ENCODE results near the gene HSF4. TPM values are rescaled to one million over a fixed set of nuclear protein-coding genes. Genes with fewer than 3 reads are reported as not detected.

HSF4 gene
- total RNA-seq, 1 donor from 2014 or later, result 19.0 TPM

- no peaks in the 10 kb centered on the region for H3K36me3 Mint-ChIP-seq (ENCODE audit: low read depth)
- peaks cover 33% of the 10 kb centered on the region for H3K4me1 Mint-ChIP-seq (ENCODE audit: low read depth)
- peaks cover 13% of the 10 kb centered on the region for H3K27me3 Mint-ChIP-seq (ENCODE audit: low read depth)
- H3K9me3 Mint-ChIP-seq (ENCODE audit: low read depth), result no peaks in the 10 kb centered on the region
- DNase-seq (ENCODE audit: low spot score), result no peak
- no peak overlapping the region for H3K27ac Mint-ChIP-seq (ENCODE audit: unreplicated experiment)
- no peak for TF ChIP-seq CTCF (IDR thresholded peaks at IDR 0.05)
- H3K4me3 Mint-ChIP-seq (ENCODE audit: unreplicated experiment), result peak overlapping the region; percentile 46
Observed at GRCh38 chr16:67163164-67163998, 1.2 kb upstream of the HSF4 start.

GRCh38 chr16:67163999-67164558 lies 466 bp upstream of the HSF4 start:
- no peaks in the 10 kb centered on the region for H3K36me3 Mint-ChIP-seq (ENCODE audit: low read depth)
- peak overlapping the region; percentile 46 for H3K4me3 Mint-ChIP-seq (ENCODE audit: unreplicated experiment)
- peaks cover 13% of the 10 kb centered on the region for H3K27me3 Mint-ChIP-seq (ENCODE audit: low read depth)
- no peak for TF ChIP-seq CTCF (IDR thresholded peaks at IDR 0.05)
- H3K27ac Mint-ChIP-seq (ENCODE audit: unreplicated experiment), result no peak overlapping the region
- peaks cover 28% of the 10 kb centered on the region for H3K4me1 Mint-ChIP-seq (ENCODE audit: low read depth)
- H3K9me3 Mint-ChIP-seq (ENCODE audit: low read depth), result no peaks in the 10 kb centered on the region
- DNase-seq (ENCODE audit: low spot score), result no peak

DNA sequence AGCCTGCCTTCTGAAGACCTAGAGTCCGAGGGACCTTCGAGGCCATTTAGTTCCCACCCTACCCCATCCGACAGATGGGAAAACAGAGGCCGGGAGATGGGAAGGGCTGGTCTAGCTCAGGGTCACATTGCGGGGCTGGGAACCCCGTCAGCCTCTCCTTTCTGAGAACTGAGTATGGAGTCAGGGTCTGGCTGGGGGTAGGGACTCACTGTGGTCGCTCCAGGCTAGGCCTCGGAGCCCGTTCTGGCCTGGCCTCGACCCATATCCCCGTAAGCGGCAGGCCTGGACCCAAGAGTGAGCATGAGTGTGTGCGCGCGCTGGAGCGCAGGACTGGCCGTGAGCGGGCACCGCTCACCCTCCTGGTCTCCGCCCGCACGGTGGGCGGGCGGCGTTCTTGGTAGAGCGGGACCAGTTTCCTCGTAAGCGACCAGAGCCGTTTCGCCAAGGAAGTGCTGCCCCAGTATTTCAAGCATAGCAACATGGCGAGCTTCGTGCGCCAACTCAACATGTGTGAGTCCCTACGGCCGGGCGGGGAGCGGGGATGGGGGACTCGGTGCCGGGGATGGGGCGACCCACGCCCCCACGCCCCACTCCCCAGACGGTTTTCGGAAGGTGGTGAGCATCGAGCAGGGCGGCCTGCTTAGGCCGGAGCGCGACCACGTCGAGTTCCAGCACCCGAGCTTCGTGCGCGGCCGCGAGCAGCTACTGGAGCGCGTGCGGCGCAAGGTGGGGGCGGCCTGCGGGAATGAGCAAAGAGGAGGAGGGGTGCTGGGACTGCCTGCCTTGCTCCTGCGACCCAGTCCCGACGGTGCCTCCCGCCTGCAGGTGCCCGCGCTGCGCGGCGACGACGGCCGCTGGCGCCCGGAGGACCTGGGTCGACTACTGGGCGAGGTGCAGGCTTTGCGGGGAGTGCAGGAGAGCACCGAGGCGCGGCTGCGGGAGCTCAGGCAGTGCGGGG lies 855 bp downstream of the HSF4 start:
- DNase-seq (ENCODE audit: low spot score), result no peak
- peaks cover 13% of the 10 kb centered on the region for H3K27me3 Mint-ChIP-seq (ENCODE audit: low read depth)
- H3K9me3 Mint-ChIP-seq (ENCODE audit: low read depth), result no peaks in the 10 kb centered on the region
- peak overlapping the region; percentile 35 for H3K4me3 Mint-ChIP-seq (ENCODE audit: unreplicated experiment)
- no peaks in the 10 kb centered on the region for H3K36me3 Mint-ChIP-seq (ENCODE audit: low read depth)
- no peak overlapping the region for H3K27ac Mint-ChIP-seq (ENCODE audit: unreplicated experiment)
- TF ChIP-seq CTCF (IDR thresholded peaks at IDR 0.05), result no peak
- peaks cover 34% of the 10 kb centered on the region for H3K4me1 Mint-ChIP-seq (ENCODE audit: low read depth)

GRCh38 chr16:67166110-67166547 lies 1.6 kb downstream of the HSF4 start:
- no peak for TF ChIP-seq CTCF (IDR thresholded peaks at IDR 0.05)
- peaks cover 11% of the 10 kb centered on the region for H3K27me3 Mint-ChIP-seq (ENCODE audit: low read depth)
- H3K4me3 Mint-ChIP-seq (ENCODE audit: unreplicated experiment), result no peak overlapping the region
- H3K27ac Mint-ChIP-seq (ENCODE audit: unreplicated experiment), result no peak overlapping the region
- H3K4me1 Mint-ChIP-seq (ENCODE audit: low read depth), result peaks cover 34% of the 10 kb centered on the region
- no peaks in the 10 kb centered on the region for H3K36me3 Mint-ChIP-seq (ENCODE audit: low read depth)
- DNase-seq (ENCODE audit: low spot score), result no peak
- no peaks in the 10 kb centered on the region for H3K9me3 Mint-ChIP-seq (ENCODE audit: low read depth)
